PC-3 (cell line): Measurements from ENCODE around the gene UPF2.

Experiments used
- CTCF ChIP-seq: fragments of 300-600 bp; sonication (generic); conservative IDR thresholded peaks from 2 replicates; pipeline ENCODE4 v1.5.1; 2017; ENCODE audit warnings: antibody characterized with exemption, low read depth, mild to moderate bottlenecking, low read length
- EZH2phosphoT487 ChIP-seq: fragments of 300-600 bp; sonication (generic); IDR thresholded peaks from 2 replicates; pipeline ENCODE4 v1.6.1; 2018; ENCODE audit warnings: mild to moderate bottlenecking, antibody characterized with exemption, low read length, borderline replicate concordance

DNA sequence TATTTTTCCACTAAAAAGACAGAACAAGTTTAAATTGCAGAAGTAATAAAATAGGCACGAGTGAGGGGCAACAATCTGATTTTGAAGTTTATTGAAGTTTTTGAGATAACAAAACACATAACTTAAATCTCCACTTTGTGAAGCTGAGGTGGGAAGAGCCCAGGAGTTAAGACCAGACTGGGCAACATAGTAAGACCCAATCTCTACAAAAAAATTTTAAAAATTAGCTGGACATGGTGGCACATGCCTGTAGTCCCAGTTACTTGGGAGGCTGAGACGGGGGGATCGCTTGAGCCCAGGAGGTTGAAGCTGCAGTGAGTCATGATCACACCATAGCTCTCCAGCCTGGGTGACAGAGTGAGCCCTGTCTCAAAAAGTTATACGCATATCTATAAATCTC lies 11.2 kb downstream of the UPF2 start:
- TF ChIP-seq CTCF (no peak), EZH2phosphoT487 (no peak)
